Suprapubic skin (tissue), 4 donors: ENCODE results near the gene UBE3C. TPM values are rescaled to one million over a fixed set of nuclear protein-coding genes. Genes with fewer than 3 reads are reported as not detected.

ENCODE experiments used
- DNase-seq, 2 donors: peaks; one replicate each; pipeline ENCODE4 v3.0.0-alpha.2; 2019; ENCODE audit warnings: low spot score in 2 of 2
- H3K27ac ChIP-seq: fragments of 200-600 bp; sonication (generic); one replicate; pipeline ENCODE4 v1.5.1; 2019
- H3K27me3 ChIP-seq: fragments of 200-600 bp; sonication (generic); one replicate; pipeline ENCODE4 v1.5.1; 2019
- H3K36me3 ChIP-seq: fragments of 200-600 bp; sonication (generic); one replicate; pipeline ENCODE4 v1.5.1; 2019
- H3K4me1 ChIP-seq: fragments of 200-600 bp; sonication (generic); one replicate; pipeline ENCODE4 v1.5.1; 2019
- H3K4me3 ChIP-seq: fragments of 200-600 bp; sonication (generic); one replicate; pipeline ENCODE4 v1.5.1; 2019; ENCODE audit warnings: mild to moderate bottlenecking
- H3K9me3 ChIP-seq: fragments of 200-600 bp; sonication (generic); one replicate; pipeline ENCODE4 v1.5.1; 2019
- EP300 ChIP-seq: sonication (generic); formaldehyde crosslinking; IDR thresholded peaks from one replicate; pipeline ENCODE4 v1.6.1; 2017; ENCODE audit warnings: antibody characterized with exemption
- POLR2A ChIP-seq, 2 donors: fragments of 450-650 bp; IDR thresholded peaks; one replicate each; pipeline ENCODE4 v1.6.1; 2017; ENCODE audit warnings: antibody characterized with exemption in 2 of 2, mild to moderate bottlenecking in 2 of 2, moderate library complexity in 2 of 2
- POLR2AphosphoS5 ChIP-seq, 3 donors: sonication (generic); formaldehyde crosslinking; IDR thresholded peaks; one replicate each; pipeline ENCODE4 v1.6.1; 2017; ENCODE audit warnings: antibody characterized with exemption in 3 of 3
- WGBS: methylation state at CpG from one replicate; pipeline ENCODE4 v1.1.5; 2018; 5-methylcytosine and 5-hydroxymethylcytosine counted together
- total RNA-seq, 4 donors: library from RNA; depleted of rRNA; stranded (reverse); fragments of >200 nt; gene quantifications; one replicate each; pipeline ENCODE4 v1.1.0, GENCODE V29; 2016
- TF ChIP-seq, protein P1 (sequence below), 2 donors: fragments of 200-600 bp in 1 of 2; fragments of 450-650 bp in 1 of 2; sonication (generic) in 1 of 2; IDR thresholded peaks; one replicate each; pipeline ENCODE4 v1.5.1; 2016 to 2019; ENCODE audit warnings: antibody characterized with exemption in 2 of 2, mild to moderate bottlenecking in 1 of 2, moderate library complexity in 1 of 2

The UBE3C gene
- total RNA-seq, 4 donors from 2014 or later = 66.2 to 88.1 (median 77.8) TPM

DNA sequence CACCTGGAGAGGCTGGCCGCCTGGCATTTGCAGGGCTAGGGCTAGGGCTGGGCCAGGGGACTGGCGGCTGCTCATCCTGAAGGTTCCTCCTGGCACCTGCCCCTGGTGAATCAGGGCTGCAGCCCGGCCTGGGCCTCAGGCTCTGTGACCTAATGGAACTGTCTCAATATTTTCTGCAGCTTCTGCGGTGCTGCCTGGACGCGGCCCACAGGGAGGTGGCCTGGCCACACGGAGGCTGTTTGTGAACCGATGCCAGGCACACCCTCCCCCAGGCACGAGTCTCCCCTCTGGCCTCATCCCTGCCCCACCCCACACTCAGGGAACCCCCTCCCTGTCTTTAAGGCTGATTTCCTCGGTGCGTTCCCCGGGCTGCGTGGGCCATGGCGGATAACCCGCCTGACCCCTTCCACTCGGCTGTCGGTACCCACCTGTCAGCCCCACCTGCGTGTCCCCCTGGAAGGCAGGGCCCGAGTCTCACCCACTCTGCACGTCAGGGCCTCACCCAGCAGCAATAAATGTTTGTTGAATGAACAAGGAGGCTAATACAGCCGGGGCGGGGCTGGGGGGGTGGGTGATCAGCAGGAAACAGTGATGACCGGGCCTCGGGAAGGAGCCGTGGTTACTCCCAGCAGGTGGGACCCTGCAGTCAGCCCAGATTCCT is 143.5 kb downstream of the UBE3C start:
- H3K4me1 ChIP-seq = peaks cover 64% of the 10 kb centered on the region
- TF ChIP-seq, protein P1, sequence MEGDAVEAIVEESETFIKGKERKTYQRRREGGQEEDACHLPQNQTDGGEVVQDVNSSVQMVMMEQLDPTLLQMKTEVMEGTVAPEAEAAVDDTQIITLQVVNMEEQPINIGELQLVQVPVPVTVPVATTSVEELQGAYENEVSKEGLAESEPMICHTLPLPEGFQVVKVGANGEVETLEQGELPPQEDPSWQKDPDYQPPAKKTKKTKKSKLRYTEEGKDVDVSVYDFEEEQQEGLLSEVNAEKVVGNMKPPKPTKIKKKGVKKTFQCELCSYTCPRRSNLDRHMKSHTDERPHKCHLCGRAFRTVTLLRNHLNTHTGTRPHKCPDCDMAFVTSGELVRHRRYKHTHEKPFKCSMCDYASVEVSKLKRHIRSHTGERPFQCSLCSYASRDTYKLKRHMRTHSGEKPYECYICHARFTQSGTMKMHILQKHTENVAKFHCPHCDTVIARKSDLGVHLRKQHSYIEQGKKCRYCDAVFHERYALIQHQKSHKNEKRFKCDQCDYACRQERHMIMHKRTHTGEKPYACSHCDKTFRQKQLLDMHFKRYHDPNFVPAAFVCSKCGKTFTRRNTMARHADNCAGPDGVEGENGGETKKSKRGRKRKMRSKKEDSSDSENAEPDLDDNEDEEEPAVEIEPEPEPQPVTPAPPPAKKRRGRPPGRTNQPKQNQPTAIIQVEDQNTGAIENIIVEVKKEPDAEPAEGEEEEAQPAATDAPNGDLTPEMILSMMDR (IDR thresholded peaks at IDR 0.05) = no peak
- TF ChIP-seq POLR2A (IDR thresholded peaks at IDR 0.05) (no peak), POLR2AphosphoS5 (IDR thresholded peaks at IDR 0.05) (no peak), EP300 (no peak)
- H3K27me3 ChIP-seq = peaks cover 5% of the 10 kb centered on the region
- no peaks in the 10 kb centered on the region for H3K9me3 ChIP-seq
- no peak overlapping the region for H3K4me3 ChIP-seq
- no peaks in the 10 kb centered on the region for H3K36me3 ChIP-seq
- WGBS = 46% methylated on average over 22 of the region's 25 CpGs
- H3K27ac ChIP-seq = peak overlapping the region; percentile 71
- no peak for DNase-seq

DNA sequence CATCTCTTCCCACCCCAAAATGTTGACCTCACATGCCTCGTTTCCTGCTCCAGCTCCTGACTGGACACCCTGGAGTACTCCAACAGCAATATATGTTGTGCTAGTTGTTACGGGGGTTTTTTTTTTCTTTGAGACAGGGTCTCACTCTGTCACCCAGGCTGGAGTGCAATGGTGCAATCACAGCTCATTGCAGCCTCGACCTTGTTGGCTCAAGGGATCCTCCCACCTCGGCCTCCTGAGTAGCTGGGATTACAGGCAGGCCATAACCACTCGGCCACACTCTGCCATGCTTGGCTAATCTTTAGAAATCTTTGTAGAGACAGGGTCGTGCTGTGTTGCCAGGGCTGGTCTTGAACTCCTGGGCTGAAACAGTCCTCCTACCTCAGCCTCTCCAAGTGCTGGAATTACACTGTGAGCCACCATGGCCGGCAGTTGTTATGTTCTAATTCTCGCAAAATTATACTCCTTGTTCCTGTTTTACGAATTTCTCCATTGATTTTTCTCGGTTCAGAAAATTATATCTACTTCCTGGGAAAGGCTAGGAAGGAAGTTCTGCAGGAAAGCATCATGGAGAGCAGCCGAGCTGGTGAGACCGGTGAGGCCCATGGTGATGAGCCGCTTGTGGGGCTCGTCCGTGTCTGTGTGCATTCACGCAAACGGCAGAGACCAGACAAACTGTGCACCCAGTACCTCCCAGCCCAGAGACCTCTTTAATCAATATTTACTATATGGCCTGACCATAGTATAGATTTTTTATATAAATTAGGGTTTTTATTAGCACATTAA is 145.7 kb downstream of the UBE3C start:
- Histone ChIP-seq H3K9me3 (no peaks in the 10 kb centered on the region), H3K4me1 (peaks cover 59% of the 10 kb centered on the region), H3K27me3 (no peaks in the 10 kb centered on the region), H3K36me3 (no peaks in the 10 kb centered on the region), H3K27ac (no peak overlapping the region), H3K4me3 (no peak overlapping the region)
- TF ChIP-seq EP300 (no peak), POLR2A (IDR thresholded peaks at IDR 0.05) (no peak), POLR2AphosphoS5 (IDR thresholded peaks at IDR 0.05) (no peak)
- TF ChIP-seq, protein P1 (IDR thresholded peaks at IDR 0.05) = no peak
- WGBS = 93% methylated on average over 17 of the region's 17 CpGs
- DNase-seq = no peak

DNA sequence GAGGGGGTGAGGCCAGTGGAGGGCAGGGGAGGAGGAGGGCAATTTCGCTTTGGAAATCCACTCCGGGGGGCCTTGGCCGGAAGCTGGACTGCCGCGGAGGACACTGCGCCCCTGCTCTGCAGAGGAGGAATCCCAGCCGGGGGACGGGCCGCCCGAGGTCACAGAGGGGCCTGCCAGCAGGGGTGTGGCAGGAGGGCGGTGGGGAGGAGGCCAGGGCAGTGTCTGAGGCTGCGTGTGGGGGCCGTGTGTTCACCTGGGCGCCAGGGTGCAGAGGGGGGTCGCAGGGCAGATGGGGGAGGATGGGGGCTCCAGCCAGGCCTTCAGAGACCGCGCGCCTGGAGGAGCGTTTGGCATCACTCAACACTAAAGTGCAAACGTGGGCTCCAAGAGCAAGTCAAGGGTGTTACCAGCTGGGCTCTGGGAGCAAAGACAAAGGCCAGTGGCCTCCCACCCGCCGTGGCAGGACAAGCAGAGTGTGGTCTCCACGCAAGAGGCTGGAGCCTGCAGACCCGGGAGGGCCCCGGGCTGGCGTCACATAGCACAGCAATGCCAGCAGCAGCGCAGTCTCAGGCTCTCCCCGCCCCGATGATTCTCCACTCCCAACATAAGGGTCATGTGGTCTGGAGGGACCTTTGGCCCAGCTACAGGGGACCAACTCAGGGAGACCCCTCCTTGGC is 152.8 kb downstream of the UBE3C start:
- no peaks in the 10 kb centered on the region for H3K27me3 ChIP-seq
- no peak for TF ChIP-seq POLR2A (IDR thresholded peaks at IDR 0.05)
- no peak for TF ChIP-seq EP300
- TF ChIP-seq POLR2AphosphoS5 (IDR thresholded peaks at IDR 0.05) = no peak
- TF ChIP-seq, protein P1 (IDR thresholded peaks at IDR 0.05) = no peak
- no peak for DNase-seq
- no peak overlapping the region for H3K4me3 ChIP-seq
- H3K36me3 ChIP-seq = no peaks in the 10 kb centered on the region
- 85% methylated on average over 26 of the region's 29 CpGs for WGBS
- H3K9me3 ChIP-seq = no peaks in the 10 kb centered on the region
- H3K27ac ChIP-seq = peak overlapping the region; percentile 86
- peaks cover 50% of the 10 kb centered on the region for H3K4me1 ChIP-seq

DNA sequence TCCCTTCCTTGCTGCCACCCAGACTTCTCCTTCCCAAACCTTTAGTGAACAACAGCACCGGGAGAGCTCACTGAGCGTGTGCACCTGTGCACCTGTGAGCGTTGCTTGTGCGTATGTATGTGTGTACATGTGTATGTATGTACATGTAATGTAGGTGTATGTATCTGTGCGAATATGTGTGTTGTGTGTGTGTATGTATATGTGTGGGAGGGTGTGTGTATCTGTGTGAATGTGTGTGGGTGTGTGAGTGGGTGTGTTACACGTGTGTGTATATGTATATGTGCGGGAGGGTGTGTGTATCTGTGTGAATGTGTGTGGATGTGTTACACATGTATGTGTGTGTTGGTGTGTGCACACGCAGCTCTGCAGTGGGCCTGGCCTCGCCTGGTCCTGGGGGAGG is 153.5 kb downstream of the UBE3C start:
- H3K27me3 ChIP-seq = no peaks in the 10 kb centered on the region
- H3K27ac ChIP-seq = peak overlapping the region; percentile 86
- no peaks in the 10 kb centered on the region for H3K9me3 ChIP-seq
- no peak for DNase-seq
- TF ChIP-seq POLR2A (IDR thresholded peaks at IDR 0.05) (no peak), POLR2AphosphoS5 (IDR thresholded peaks at IDR 0.05) (no peak), EP300 (no peak)
- TF ChIP-seq, protein P1 (IDR thresholded peaks at IDR 0.05) = no peak
- no peak overlapping the region for H3K4me3 ChIP-seq
- 77% methylated on average over 9 of the region's 9 CpGs for WGBS
- no peaks in the 10 kb centered on the region for H3K36me3 ChIP-seq
- H3K4me1 ChIP-seq = peaks cover 44% of the 10 kb centered on the region
